Gastroesophageal sphincter (tissue), 3 donors: ENCODE results near the gene CABLES2.

Experiments used
- CTCF ChIP-seq, 4 experiments: fragments of 200-600 bp in 2 of 4; fragments of 450-650 bp in 2 of 4; sonication (generic) in 1 of 4; IDR thresholded peaks; one replicate each; pipeline ENCODE4 v1.5.1; 2017 to 2019; ENCODE audit warnings: antibody characterized with exemption in 4 of 4, mild to moderate bottlenecking in 2 of 4, moderate library complexity in 2 of 4
- POLR2A ChIP-seq, 2 donors: fragments of 450-650 bp; IDR thresholded peaks; one replicate each; pipeline ENCODE4 v1.6.1; 2017; ENCODE audit warnings: antibody characterized with exemption in 2 of 2, mild to moderate bottlenecking in 2 of 2, moderate library complexity in 1 of 2

- TF ChIP-seq CTCF (IDR thresholded peaks at IDR 0.05), result peak in 1 of 4 experiments; percentile 23
- no peak for TF ChIP-seq POLR2A (IDR thresholded peaks at IDR 0.05)
Measured at GRCh38 chr20:62362991-62363919, 43.8 kb downstream of the CABLES2 start.
